SK-N-SH (cell line): ENCODE data around the gene UBE3B. TPM values are rescaled to one million over a fixed set of nuclear protein-coding genes. Genes with fewer than 3 reads are reported as not detected.

Experiments
- CTCF ChIA-PET: fragments of 300-600, 350-600 bp; formaldehyde crosslinking; extraction: SDS; loops from one replicate; lab custom pipeline; 2021; lab: Yijun Ruan, JAX
- POLR2A ChIA-PET: fragments of 350-600 bp; sonication (Branson Sonifier 250); formaldehyde crosslinking; extraction: SDS; loops from one replicate; lab custom pipeline; 2020; ENCODE audit warnings: antibody characterized with exemption, inconsistent platforms; lab: Yijun Ruan, JAX
- DNase-seq: peaks from one replicate; pipeline ENCODE4 v3.0.0; 2012
- H2AFZ ChIP-seq: fragments of 200-600 bp; sonication (generic); 2 replicates; pipeline ENCODE4 v1.8.1; 2016; ENCODE audit warnings: antibody characterized with exemption, mild to moderate bottlenecking, low read depth
- H3F3A ChIP-seq: fragments of 200-600 bp; sonication (generic); replicated peaks from 2 replicates; pipeline ENCODE3; 2016; ENCODE audit warnings: antibody characterized with exemption, mild to moderate bottlenecking; ENCODE audit not compliant: insufficient read depth
- H3K27ac ChIP-seq, 2 experiments: fragments of 200-500 bp in 1 of 2; fragments of 200-600 bp in 1 of 2; sonication (Bioruptor generic) in 1 of 2; sonication (generic), shearing (Covaris generic) in 1 of 2; 2 replicates each; pipeline versions ENCODE4 v1.5.1 to v1.6.1; 2014 to 2016; ENCODE audit warnings: low read depth in 2 of 2, inconsistent platforms in 1 of 2, low read length in 1 of 2, mild to moderate bottlenecking in 1 of 2, mixed read lengths in 1 of 2
- H3K27me3 ChIP-seq: fragments of 200-600 bp; sonication (generic), shearing (Covaris generic); 2 replicates; pipeline ENCODE4 v1.6.1; 2016; ENCODE audit warnings: mixed run types; ENCODE audit not compliant: insufficient read depth
- H3K36me3 ChIP-seq, 2 experiments: fragments of 200-500 bp in 1 of 2; fragments of 200-600 bp in 1 of 2; sonication (Bioruptor generic) in 1 of 2; sonication (generic) in 1 of 2; replicated peaks in 1 of 2; 2 replicates each; pipeline versions ENCODE3 to v1.5.1; 2014 to 2016; ENCODE audit warnings: low read length in 1 of 2, mild to moderate bottlenecking in 1 of 2; ENCODE audit not compliant: insufficient read depth in 2 of 2, control insufficient read depth in 1 of 2
- H3K4me1 ChIP-seq, 2 experiments: fragments of 200-500 bp in 1 of 2; fragments of 200-600 bp in 1 of 2; sonication (Bioruptor generic) in 1 of 2; sonication (generic), shearing (Covaris generic) in 1 of 2; 2 replicates each; pipeline versions ENCODE4 v1.5.1 to v1.6.1; 2014 to 2016; ENCODE audit warnings: low read depth in 1 of 2, low read length in 1 of 2, mixed run types in 1 of 2; ENCODE audit not compliant: insufficient read depth in 2 of 2, control insufficient read depth in 1 of 2
- H3K4me2 ChIP-seq: fragments of 200-600 bp; sonication (generic), shearing (Covaris generic); 2 replicates; pipeline ENCODE4 v1.6.1; 2017; ENCODE audit warnings: mixed run types
- H3K4me3 ChIP-seq, 2 experiments: fragments of 200-500 bp in 1 of 2; fragments of 200-600 bp in 1 of 2; sonication (Bioruptor generic) in 1 of 2; sonication (generic), shearing (Covaris generic) in 1 of 2; 2 replicates each; pipeline versions ENCODE4 v1.5.1 to v1.8.1; 2014 to 2016; ENCODE audit warnings: low read depth in 2 of 2, inconsistent platforms in 1 of 2, low read length in 1 of 2, mild to moderate bottlenecking in 1 of 2, mixed read lengths in 1 of 2, moderate library complexity in 1 of 2
- H3K79me2 ChIP-seq: fragments of 200-600 bp; sonication (generic); 2 replicates; pipeline ENCODE4 v1.8.1; 2017; ENCODE audit warnings: mild to moderate bottlenecking; ENCODE audit not compliant: insufficient read depth
- H3K9ac ChIP-seq: fragments of 200-600 bp; sonication (generic); 2 replicates; pipeline ENCODE4 v1.6.1; 2017; ENCODE audit warnings: mixed run types
- H3K9me2 ChIP-seq: fragments of 200-600 bp; sonication (generic); 2 replicates; pipeline ENCODE4 v1.6.1; 2017; ENCODE audit warnings: mixed run types
- H3K9me3 ChIP-seq: fragments of 200-600 bp; sonication (generic); 2 replicates; pipeline ENCODE4 v1.6.1; 2017; ENCODE audit warnings: mixed run types, mild to moderate bottlenecking, moderate library complexity
- H4K20me1 ChIP-seq: fragments of 200-600 bp; sonication (generic); 2 replicates; pipeline ENCODE4 v1.6.1; 2017; ENCODE audit warnings: mild to moderate bottlenecking, mixed run types; ENCODE audit not compliant: insufficient read depth
- CTCF ChIP-seq: fragments of 200-600 bp; sonication (generic); IDR thresholded peaks from 2 replicates; pipeline ENCODE4 v1.6.1; 2017; ENCODE audit warnings: antibody characterized with exemption, mild to moderate bottlenecking, moderate library complexity
- EZH2phosphoT487 ChIP-seq: fragments of 200-600 bp; sonication (generic); IDR thresholded peaks from 2 replicates; pipeline ENCODE4 v1.6.1; 2017; ENCODE audit warnings: low read depth, mixed run types, mild to moderate bottlenecking, antibody characterized with exemption, moderate library complexity, borderline replicate concordance
- FOXM1 ChIP-seq: IDR thresholded peaks from 2 replicates; pipeline ENCODE4 v1.4.0; 2012; ENCODE audit warnings: low read depth, mild to moderate bottlenecking
- GABPA ChIP-seq: IDR thresholded peaks from 2 replicates; pipeline ENCODE4 v1.4.0; 2012; ENCODE audit warnings: low read depth, mild to moderate bottlenecking
- JUND ChIP-seq: IDR thresholded peaks from 2 replicates; pipeline ENCODE4 v1.4.0; 2012
- MAX ChIP-seq: IDR thresholded peaks from 2 replicates; pipeline ENCODE4 v1.4.0; 2012; ENCODE audit warnings: low read depth
- MEF2A ChIP-seq: IDR thresholded peaks from 2 replicates; pipeline ENCODE4 v1.4.0; 2012; ENCODE audit warnings: low read depth, borderline replicate concordance
- MXI1 ChIP-seq: IDR thresholded peaks from 2 replicates; pipeline ENCODE4 v1.6.1; 2012; ENCODE audit warnings: mild to moderate bottlenecking, low read depth, low read length, improper control_type of control experiment
- NRF1 ChIP-seq: IDR thresholded peaks from 2 replicates; pipeline ENCODE4 v1.6.1; 2012; ENCODE audit warnings: low read depth, mild to moderate bottlenecking, low read length
- RFX5 ChIP-seq: IDR thresholded peaks from 2 replicates; pipeline ENCODE4 v1.6.1; 2012; ENCODE audit warnings: mild to moderate bottlenecking, improper control_type of control experiment, low read length
- RXRA ChIP-seq: IDR thresholded peaks from 2 replicates; pipeline ENCODE4 v1.4.0; 2012; ENCODE audit warnings: low read depth, mild to moderate bottlenecking, borderline replicate concordance
- SIN3A ChIP-seq: IDR thresholded peaks from 2 replicates; pipeline ENCODE4 v1.6.1; 2012; ENCODE audit warnings: low read depth, mild to moderate bottlenecking, low read length, moderate library complexity, borderline replicate concordance
- SMC3 ChIP-seq: IDR thresholded peaks from 2 replicates; pipeline ENCODE4 v1.6.1; 2012; ENCODE audit warnings: low read depth, low read length, improper control_type of control experiment
- TAF1 ChIP-seq: IDR thresholded peaks from 2 replicates; pipeline ENCODE4 v1.6.1; 2012; ENCODE audit warnings: low read depth, mild to moderate bottlenecking, low read length, moderate library complexity, borderline replicate concordance
- USF1 ChIP-seq: IDR thresholded peaks from 2 replicates; pipeline ENCODE4 v1.4.0; 2012; ENCODE audit warnings: low read depth, borderline replicate concordance
- USF2 ChIP-seq: fragments of 150-350 bp; IDR thresholded peaks from 2 replicates; pipeline ENCODE4 v1.6.1; 2017; ENCODE audit warnings: antibody characterized with exemption, low read length, low read depth, borderline replicate concordance
- YY1 ChIP-seq: IDR thresholded peaks from 2 replicates; pipeline ENCODE4 v1.4.0; 2012; ENCODE audit warnings: low read depth, mild to moderate bottlenecking
- WGBS: methylation state at CpG from one replicate; pipeline ENCODE4 v1.1.6; 2017; ENCODE audit warnings: low lambda C conversion rate; 5-methylcytosine and 5-hydroxymethylcytosine counted together
- polyA plus RNA-seq, 3 experiments: library from polyadenylated mRNA; depleted of rRNA; stranded (reverse); fragments of >200 nt; gene quantifications; 2 replicates each; pipeline ENCODE4 v1.2.3, GENCODE V29; 2012
- TF ChIP-seq, protein P1 (sequence below): IDR thresholded peaks from 2 replicates; pipeline ENCODE4 v1.4.0; 2012; ENCODE audit warnings: low read depth, borderline replicate concordance

UBE3B gene
- polyA plus RNA-seq, 1 of the 3 experiments (the other 2 are of a cell fraction) = 28.6 TPM

GRCh38 chr12:109524466-109525278 lies 47.2 kb downstream of the UBE3B start:
- Histone ChIP-seq H3K27me3 (no peaks in the 10 kb centered on the region), H3K4me3 (no peak overlapping the region), H2AFZ (no peak overlapping the region), H3K9me2 (no peaks in the 10 kb centered on the region), H3K79me2 (no peaks in the 10 kb centered on the region), H3K9me3 (no peaks in the 10 kb centered on the region), H4K20me1 (no peaks in the 10 kb centered on the region), H3F3A (no peaks in the 10 kb centered on the region), H3K4me2 (no peak overlapping the region), H3K36me3 (peaks cover 3 to 72% of the 10 kb centered on the region in 2 experiments), H3K27ac (peak overlapping the region in 1 of 2 experiments; percentile 96; a peak in 2 of 4 replicates), H3K4me1 (peaks cover 3 to 77% of the 10 kb centered on the region in 2 experiments; a peak in 3 of 4 replicates), H3K9ac (no peak overlapping the region)
- DNase-seq = no peak
- CTCF ChIA-PET = interaction anchor here (0.6 to 10.5 kb wide), 9 partner anchors 9 to 799 kb away, joined by 3 to 173 read pairs (median 6); no protein-coding TSS in a partner anchor
- TF ChIP-seq MXI1 = no peak
- no peak for TF ChIP-seq TAF1
- 97% methylated on average over 24 of the region's 26 CpGs for WGBS
- POLR2A ChIA-PET = interaction anchor here (0.8 to 1.6 kb wide), 3 partner anchors 16 to 66 kb away, joined by 3 to 4 read pairs (median 3); no protein-coding TSS in a partner anchor

DNA sequence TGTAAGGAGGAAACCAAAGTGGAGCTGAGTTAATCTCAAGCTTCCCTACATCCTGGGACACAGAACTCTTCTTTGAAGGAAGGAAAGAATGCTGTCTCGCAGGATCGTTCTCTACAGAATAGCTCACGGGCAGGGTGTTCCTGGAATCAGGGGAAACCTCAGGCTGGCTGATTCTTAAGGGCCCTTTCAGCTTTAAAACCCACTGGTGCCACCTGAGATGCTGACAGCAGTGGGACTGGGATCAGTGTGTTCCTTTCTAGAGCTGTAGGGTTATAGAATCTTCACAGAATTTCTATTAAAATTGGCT lies 47.8 kb downstream of the UBE3B start:
- Histone ChIP-seq H2AFZ (no peak overlapping the region), H3K27me3 (no peaks in the 10 kb centered on the region), H3K4me1 (peaks cover 0 to 77% of the 10 kb centered on the region in 2 experiments; a peak in 2 of 4 replicates), H3K4me3 (no peak overlapping the region), H3F3A (no peaks in the 10 kb centered on the region), H3K36me3 (peaks cover 3 to 71% of the 10 kb centered on the region in 2 experiments), H4K20me1 (no peaks in the 10 kb centered on the region), H3K79me2 (no peaks in the 10 kb centered on the region), H3K27ac (no peak overlapping the region; a peak in 1 of 4 replicates), H3K9me2 (no peaks in the 10 kb centered on the region), H3K9ac (no peak overlapping the region), H3K4me2 (no peak overlapping the region), H3K9me3 (no peaks in the 10 kb centered on the region)
- DNase-seq = no peak
- no peak for TF ChIP-seq MAX
- no peak for TF ChIP-seq SIN3A
- TF ChIP-seq JUND = no peak
- no peak for TF ChIP-seq FOXM1
- no peak for TF ChIP-seq MEF2A
- no peak for TF ChIP-seq GABPA
- TF ChIP-seq CTCF = no peak
- no peak for TF ChIP-seq USF1
- no peak for TF ChIP-seq YY1
- no peak for TF ChIP-seq RFX5
- no peak for TF ChIP-seq EZH2phosphoT487
- no peak for TF ChIP-seq SMC3
- TF ChIP-seq, protein P1, sequence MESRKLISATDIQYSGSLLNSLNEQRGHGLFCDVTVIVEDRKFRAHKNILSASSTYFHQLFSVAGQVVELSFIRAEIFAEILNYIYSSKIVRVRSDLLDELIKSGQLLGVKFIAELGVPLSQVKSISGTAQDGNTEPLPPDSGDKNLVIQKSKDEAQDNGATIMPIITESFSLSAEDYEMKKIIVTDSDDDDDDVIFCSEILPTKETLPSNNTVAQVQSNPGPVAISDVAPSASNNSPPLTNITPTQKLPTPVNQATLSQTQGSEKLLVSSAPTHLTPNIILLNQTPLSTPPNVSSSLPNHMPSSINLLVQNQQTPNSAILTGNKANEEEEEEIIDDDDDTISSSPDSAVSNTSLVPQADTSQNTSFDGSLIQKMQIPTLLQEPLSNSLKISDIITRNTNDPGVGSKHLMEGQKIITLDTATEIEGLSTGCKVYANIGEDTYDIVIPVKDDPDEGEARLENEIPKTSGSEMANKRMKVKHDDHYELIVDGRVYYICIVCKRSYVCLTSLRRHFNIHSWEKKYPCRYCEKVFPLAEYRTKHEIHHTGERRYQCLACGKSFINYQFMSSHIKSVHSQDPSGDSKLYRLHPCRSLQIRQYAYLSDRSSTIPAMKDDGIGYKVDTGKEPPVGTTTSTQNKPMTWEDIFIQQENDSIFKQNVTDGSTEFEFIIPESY = no peak
- TF ChIP-seq USF2 = no peak
- TF ChIP-seq MXI1 = no peak
- no peak for TF ChIP-seq NRF1
- no peak for TF ChIP-seq RXRA
- 89% methylated on average over 3 of the region's 3 CpGs for WGBS
- ChIA-PET POLR2A (interaction anchor here (0.8 to 1.6 kb wide), 2 partner anchors 16 to 66 kb away, joined by 3 to 4 read pairs; no protein-coding TSS in a partner anchor), CTCF (interaction anchor here (2.3 to 10.5 kb wide), 4 partner anchors 9 to 320 kb away, joined by 6 to 173 read pairs (median 12); no protein-coding TSS in a partner anchor)
